H1 (cell line): Measurements from ENCODE around the gene PODN. TPM values are rescaled to one million over a fixed set of nuclear protein-coding genes. Genes with fewer than 3 reads are reported as not detected.

ENCODE experiments used
- CTCF ChIA-PET: fragments of 300-600 bp; sonication (Branson Sonifier 250); formaldehyde crosslinking; loops from one replicate; lab custom pipeline; 2021; ENCODE audit not compliant: partially characterized antibody; lab: Charles Lee
- POLR2A ChIA-PET: fragments of 300-600 bp; sonication (Branson Sonifier 250); formaldehyde crosslinking; loops from one replicate; lab custom pipeline; 2021; ENCODE audit warnings: inconsistent platforms; ENCODE audit not compliant: partially characterized antibody; lab: Charles Lee
- DNase-seq, 2 experiments: peaks; one replicate each; pipeline versions ENCODE4 v3.0.0 to v3.0.0-alpha.2; 2010 to 2022; ENCODE audit warnings: low spot score in 2 of 2, low read depth in 1 of 2, mixed read lengths in 1 of 2
- FAIRE-seq: peaks from 2 replicates; lab custom pipeline; 2011; peaks lifted over from hg19 to GRCh38; lab: Jason Lieb, UNC
- H2AFZ ChIP-seq: 2 replicates; pipeline ENCODE4 v1.8.1; 2012; ENCODE audit warnings: low read length, inconsistent platforms
- H2AK5ac ChIP-seq: 2 replicates; pipeline ENCODE4 v1.6.1; 2013; ENCODE audit warnings: low read depth, low read length
- H2BK120ac ChIP-seq: replicated peaks from 2 replicates; pipeline ENCODE3; 2013; ENCODE audit warnings: low read depth, low read length, inconsistent platforms
- H2BK12ac ChIP-seq: 2 replicates; pipeline ENCODE4 v1.6.1; 2013; ENCODE audit warnings: low read depth, low read length
- H2BK15ac ChIP-seq: 2 replicates; pipeline ENCODE4 v1.6.1; 2013; ENCODE audit warnings: low read length
- H2BK20ac ChIP-seq: 2 replicates; pipeline ENCODE4 v1.6.1; 2013; ENCODE audit warnings: low read length
- H2BK5ac ChIP-seq: 2 replicates; pipeline ENCODE4 v1.6.1; 2013; ENCODE audit warnings: low read depth, low read length
- H3K14ac ChIP-seq: 2 replicates; pipeline ENCODE4 v1.6.1; 2013; ENCODE audit warnings: inconsistent platforms; ENCODE audit not compliant: insufficient read length
- H3K18ac ChIP-seq: 2 replicates; pipeline ENCODE4 v1.6.1; 2013; ENCODE audit warnings: low read length; ENCODE audit errors: extremely low read depth
- H3K23ac ChIP-seq: 2 replicates; pipeline ENCODE4 v1.6.1; 2013; ENCODE audit warnings: inconsistent platforms; ENCODE audit not compliant: insufficient read length
- H3K23me2 ChIP-seq: 2 replicates; pipeline ENCODE4 v1.6.1; 2013; ENCODE audit warnings: low read depth, low read length
- H3K27ac ChIP-seq: 2 replicates; pipeline ENCODE4 v1.6.1; 2011; ENCODE audit warnings: low read depth, low read length, inconsistent platforms
- H3K27me3 ChIP-seq, 4 experiments: replicated peaks in 1 of 4; 1 replicate in 1 of 4; 2 replicates in 3 of 4; pipeline versions ENCODE4 v1.6.1 to v1.8.1; 2011 to 2013; ENCODE audit warnings: low read length in 3 of 4, mild to moderate bottlenecking in 3 of 4, inconsistent platforms in 2 of 4, mixed read lengths in 2 of 4, moderate library complexity in 1 of 4; ENCODE audit not compliant: control insufficient read depth in 3 of 4, insufficient read depth in 3 of 4; ENCODE audit errors: extremely low read depth in 1 of 4
- H3K36me3 ChIP-seq, 4 experiments: 2 replicates each; pipeline versions ENCODE4 v1.6.1 to v1.8.1; 2011 to 2013; ENCODE audit warnings: mild to moderate bottlenecking in 4 of 4, low read length in 3 of 4, moderate library complexity in 2 of 4, control low read depth in 1 of 4, inconsistent platforms in 1 of 4; ENCODE audit not compliant: insufficient read depth in 4 of 4, control insufficient read depth in 2 of 4
- H3K4ac ChIP-seq: replicated peaks from 2 replicates; pipeline ENCODE3; 2013; ENCODE audit warnings: low read length, low read depth, mixed read lengths, inconsistent platforms; ENCODE audit not compliant: insufficient read length
- H3K4me1 ChIP-seq, 4 experiments: replicated peaks in 1 of 4; 1 replicate in 1 of 4; 2 replicates in 3 of 4; pipeline versions ENCODE4 v1.6.1 to v1.8.1; 2011 to 2013; ENCODE audit warnings: low read length in 3 of 4, inconsistent platforms in 2 of 4, mixed read lengths in 1 of 4; ENCODE audit not compliant: insufficient read depth in 4 of 4, control insufficient read depth in 3 of 4
- H3K4me2 ChIP-seq, 2 experiments: 2 replicates each; pipeline versions ENCODE4 v1.6.1 to v1.8.1; 2011 to 2013; ENCODE audit warnings: low read depth in 2 of 2, low read length in 2 of 2, control low read depth in 1 of 2, inconsistent platforms in 1 of 2, mild to moderate bottlenecking in 1 of 2; ENCODE audit not compliant: insufficient read depth in 1 of 2
- H3K4me3 ChIP-seq, 4 experiments: fragments of 200-600, 300-600 bp in 1 of 4; sonication (generic), shearing (Covaris generic), sonication (Bioruptor Twin) in 1 of 4; 2 replicates each; pipeline versions ENCODE4 v1.5.1 to v1.8.1; 2011 to 2016; ENCODE audit warnings: low read length in 4 of 4, low read depth in 3 of 4, control low read depth in 2 of 4, inconsistent platforms in 2 of 4, mild to moderate bottlenecking in 2 of 4, mixed read lengths in 1 of 4, moderate library complexity in 1 of 4; ENCODE audit not compliant: insufficient read depth in 2 of 4; ENCODE audit errors: extremely low read depth in 1 of 4
- H3K56ac ChIP-seq: replicated peaks from 2 replicates; pipeline ENCODE3; 2013; ENCODE audit warnings: low read depth, mild to moderate bottlenecking, mixed read lengths, low read length, inconsistent platforms; ENCODE audit not compliant: insufficient read length
- H3K79me1 ChIP-seq: 2 replicates; pipeline ENCODE4 v1.6.1; 2013; ENCODE audit warnings: low read depth, low read length, control low read depth
- H3K79me2 ChIP-seq, 2 experiments: 2 replicates each; pipeline versions ENCODE4 v1.6.1 to v1.8.1; 2012 to 2013; ENCODE audit warnings: low read length in 2 of 2, mild to moderate bottlenecking in 2 of 2, inconsistent platforms in 1 of 2; ENCODE audit not compliant: insufficient read depth in 2 of 2, control insufficient read depth in 1 of 2
- H3K9ac ChIP-seq, 4 experiments: replicated peaks in 1 of 4; 1 replicate in 1 of 4; 2 replicates in 3 of 4; pipeline versions ENCODE4 v1.6.1 to v1.8.1; 2011 to 2013; ENCODE audit warnings: low read depth in 3 of 4, low read length in 3 of 4, control low read depth in 2 of 4, mild to moderate bottlenecking in 2 of 4, moderate library complexity in 2 of 4, inconsistent platforms in 1 of 4; ENCODE audit errors: extremely low read depth in 1 of 4
- H3K9me3 ChIP-seq, 2 experiments: 2 replicates each; pipeline versions ENCODE4 v1.6.1 to v1.8.1; 2012 to 2013; ENCODE audit warnings: mild to moderate bottlenecking in 2 of 2, moderate library complexity in 2 of 2, control low read depth in 1 of 2, inconsistent platforms in 1 of 2, low read depth in 1 of 2, low read length in 1 of 2, mixed read lengths in 1 of 2; ENCODE audit not compliant: insufficient read depth in 2 of 2
- H4K20me1 ChIP-seq, 2 experiments: replicated peaks in 1 of 2; 2 replicates each; pipeline versions ENCODE3 to v1.8.1; 2011 to 2013; ENCODE audit warnings: inconsistent platforms in 2 of 2, low read length in 2 of 2, mild to moderate bottlenecking in 1 of 2; ENCODE audit not compliant: insufficient read depth in 2 of 2, control insufficient read depth in 1 of 2
- H4K5ac ChIP-seq: 2 replicates; pipeline ENCODE4 v1.6.1; 2013; ENCODE audit warnings: low read length, low read depth, mixed read lengths, inconsistent platforms; ENCODE audit not compliant: insufficient read length
- H4K8ac ChIP-seq: 2 replicates; pipeline ENCODE4 v1.8.0; 2013; ENCODE audit warnings: mild to moderate bottlenecking, moderate library complexity, low read length, inconsistent platforms; ENCODE audit not compliant: insufficient read depth; ENCODE audit errors: extremely low read depth
- H4K91ac ChIP-seq: replicated peaks from 2 replicates; pipeline ENCODE3; 2013; ENCODE audit warnings: low read length, mixed read lengths, inconsistent platforms; ENCODE audit not compliant: insufficient read length
- CHD2 ChIP-seq: IDR thresholded peaks from 2 replicates; pipeline ENCODE4 v1.6.1; 2012; ENCODE audit warnings: low read length, improper control_type of control experiment
- NRF1 ChIP-seq: IDR thresholded peaks from 2 replicates; pipeline ENCODE4 v1.6.1; 2011; ENCODE audit warnings: mild to moderate bottlenecking, low read depth, low read length, improper control_type of control experiment
- POLR2AphosphoS5 ChIP-seq: IDR thresholded peaks from 2 replicates; pipeline ENCODE4 v1.6.1; 2011; ENCODE audit warnings: low read depth, low read length
- SAP30 ChIP-seq: fragments of 300-600 bp; sonication (generic); IDR thresholded peaks from 2 replicates; pipeline ENCODE4 v1.7.1; 2012; ENCODE audit warnings: low read length, moderate library complexity, mild to moderate bottlenecking, inconsistent platforms; ENCODE audit not compliant: insufficient read depth, insufficient replicate concordance
- ZNF274 ChIP-seq: IDR thresholded peaks from 2 replicates; pipeline ENCODE4 v1.7.0; 2012; ENCODE audit warnings: low read length, borderline replicate concordance; ENCODE audit errors: extremely low read depth
- WGBS, 2 experiments: shearing (Covaris generic) in 1 of 2; methylation state at CpG; one replicate each; pipeline versions ENCODE4 v1.1.6 to v1.1.7; 2013 to 2015; ENCODE audit warnings: low lambda C conversion rate in 2 of 2, mixed read lengths in 2 of 2, inconsistent platforms in 1 of 2, low coverage in 1 of 2, missing lambda C conversion rate in 1 of 2; ENCODE audit not compliant: insufficient replicate concordance in 2 of 2, insufficient coverage in 1 of 2, insufficient read length in 1 of 2; ENCODE audit errors: extremely low coverage in 1 of 2, missing lambda C conversion rate in 1 of 2; 5-methylcytosine and 5-hydroxymethylcytosine counted together
- polyA plus RNA-seq, 7 experiments: library from polyadenylated mRNA; depleted of rRNA in 3 of 7; stranded (reverse) in 5 of 7; unstranded in 2 of 7; fragments of >200 nt in 5 of 7; fragments of 200-250 nt in 2 of 7; gene quantifications; 1 replicate in 5 of 7; 2 replicates in 1 of 7; 4 replicates in 1 of 7; pipeline versions ENCODE4 v1.2.1 to v1.2.3, GENCODE V29; 2011 to 2013; ENCODE audit warnings: missing spikeins in 2 of 7, mixed read lengths in 2 of 7
- total RNA-seq: library from RNA; stranded (reverse); fragmentation: NEBNext Ultra II Directional; extraction: Animal tissue kit (Norgen Biotek cat#: 25700); gene quantifications from 2 replicates; pipeline ENCODE4 v1.2.1, GENCODE V29; 2021
- TF ChIP-seq, protein P1 (sequence below): IDR thresholded peaks from 2 replicates; pipeline ENCODE4 v1.6.1; 2011; ENCODE audit warnings: low read length, improper control_type of control experiment

The PODN gene
- total and polyA plus RNA-seq, 2 of the 8 experiments (the other 6 are each of a cell fraction or from before 2014, with no cell fraction given), result 0.11 to 0.17 TPM

DNA sequence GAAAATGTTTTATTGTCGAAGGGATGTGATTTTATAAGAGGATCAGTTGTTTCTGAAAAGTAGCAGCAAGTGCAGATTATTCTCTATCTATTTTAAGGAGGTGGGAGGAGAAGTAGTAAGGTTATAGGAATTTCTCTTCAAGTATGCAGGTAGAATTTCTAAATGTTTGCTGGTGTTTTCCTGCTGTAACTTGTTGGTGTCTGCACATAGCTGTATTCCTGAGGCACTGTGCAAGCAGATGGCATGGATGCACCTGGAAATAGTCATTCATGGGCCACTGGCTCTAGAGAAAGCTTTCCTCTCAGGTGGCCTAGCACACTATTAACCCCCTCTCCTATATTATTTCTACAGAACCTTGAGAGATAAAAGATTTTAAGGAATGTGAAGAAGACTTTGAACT lies 30.3 kb upstream of the PODN start:
- H3K23ac ChIP-seq, result no peak overlapping the region
- no peaks in the 10 kb centered on the region for H3K79me2 ChIP-seq
- 90% methylated on average over 1 of the region's 1 CpG; no CpG with 5 or more reads in 1 of the 2 experiments for WGBS, 2 experiments
- no peak overlapping the region for H2BK20ac ChIP-seq
- H3K18ac ChIP-seq, result no peak overlapping the region
- H2BK12ac ChIP-seq, result no peak overlapping the region
- H3K79me1 ChIP-seq, result no peaks in the 10 kb centered on the region
- DNase-seq, result no peak
- no peaks in the 10 kb centered on the region for H3K4me1 ChIP-seq
- no peak for FAIRE-seq
- H4K8ac ChIP-seq, result no peak overlapping the region
- POLR2A ChIA-PET, result no interaction called here
- H3K27ac ChIP-seq, result no peak overlapping the region
- H3K23me2 ChIP-seq, result no peaks in the 10 kb centered on the region
- no peaks in the 10 kb centered on the region for H3K9me3 ChIP-seq
- H3K9ac ChIP-seq, result no peak overlapping the region
- no peak overlapping the region for H3K14ac ChIP-seq
- H2BK15ac ChIP-seq, result no peak overlapping the region
- no peak overlapping the region for H3K56ac ChIP-seq
- H3K4me2 ChIP-seq, result no peak overlapping the region
- no peak overlapping the region for H4K91ac ChIP-seq
- CTCF ChIA-PET, result interaction anchor here (1.7 to 1.8 kb wide), 2 partner anchors 11 to 17 kb away, joined by 4 to 7 read pairs; no protein-coding TSS in a partner anchor
- H3K4ac ChIP-seq, result no peak overlapping the region
- H3K4me3 ChIP-seq, result no peak overlapping the region
- no peaks in the 10 kb centered on the region; a peak in 1 of 8 replicates for H3K36me3 ChIP-seq
- H4K5ac ChIP-seq, result no peak overlapping the region
- H3K27me3 ChIP-seq, result no peaks in the 10 kb centered on the region
- TF ChIP-seq POLR2AphosphoS5, result no peak
- TF ChIP-seq, protein P1, sequence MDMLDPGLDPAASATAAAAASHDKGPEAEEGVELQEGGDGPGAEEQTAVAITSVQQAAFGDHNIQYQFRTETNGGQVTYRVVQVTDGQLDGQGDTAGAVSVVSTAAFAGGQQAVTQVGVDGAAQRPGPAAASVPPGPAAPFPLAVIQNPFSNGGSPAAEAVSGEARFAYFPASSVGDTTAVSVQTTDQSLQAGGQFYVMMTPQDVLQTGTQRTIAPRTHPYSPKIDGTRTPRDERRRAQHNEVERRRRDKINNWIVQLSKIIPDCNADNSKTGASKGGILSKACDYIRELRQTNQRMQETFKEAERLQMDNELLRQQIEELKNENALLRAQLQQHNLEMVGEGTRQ, result no peak
- no peak for TF ChIP-seq ZNF274
- no peak for TF ChIP-seq NRF1
- no peak for TF ChIP-seq CHD2
- TF ChIP-seq SAP30, result no peak
- TF ChIP-seq, all 59 proteins: peak for 0
- no peaks in the 10 kb centered on the region for H4K20me1 ChIP-seq
- H2AK5ac ChIP-seq, result no peak overlapping the region
- no peak overlapping the region for H2BK120ac ChIP-seq
- H2AFZ ChIP-seq, result no peak overlapping the region
- H2BK5ac ChIP-seq, result no peak overlapping the region
